GM19328 (cell line): ENCODE results near the gene COTL1.

Experiments
- ATAC-seq: cut with Tn5 transposase; IDR thresholded peaks from one replicate; pipeline ENCODE4 v1.9.1; 2021; ENCODE audit warnings: mild to moderate bottlenecking, moderate library complexity; ENCODE audit not compliant: unreplicated experiment

COTL1 gene

DNA sequence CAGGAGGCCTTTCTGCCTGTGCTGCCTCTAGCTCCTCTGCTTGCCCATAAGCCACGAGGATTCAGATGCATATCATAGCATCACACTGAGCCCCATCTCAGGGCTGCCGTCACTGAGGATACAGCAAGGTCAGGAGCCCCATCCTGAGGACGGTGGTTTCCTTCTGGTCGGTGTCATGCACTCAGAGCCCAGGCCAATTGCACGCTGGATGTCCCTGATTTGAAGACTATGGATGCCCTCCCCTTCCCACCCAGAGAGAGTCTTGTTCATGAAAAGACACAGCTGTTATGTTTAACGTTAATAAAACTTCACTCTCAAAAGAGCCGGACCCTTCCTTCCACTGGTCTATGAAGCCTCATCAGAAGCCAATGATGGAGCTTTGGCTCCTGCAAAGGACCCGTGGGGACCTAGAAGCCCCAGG is 19.9 kb downstream of the COTL1 start:
- no peak for ATAC-seq

- no peak for ATAC-seq
These were observed 20.4 kb downstream of the COTL1 start for GRCh38 chr16:84597528-84597896.

DNA sequence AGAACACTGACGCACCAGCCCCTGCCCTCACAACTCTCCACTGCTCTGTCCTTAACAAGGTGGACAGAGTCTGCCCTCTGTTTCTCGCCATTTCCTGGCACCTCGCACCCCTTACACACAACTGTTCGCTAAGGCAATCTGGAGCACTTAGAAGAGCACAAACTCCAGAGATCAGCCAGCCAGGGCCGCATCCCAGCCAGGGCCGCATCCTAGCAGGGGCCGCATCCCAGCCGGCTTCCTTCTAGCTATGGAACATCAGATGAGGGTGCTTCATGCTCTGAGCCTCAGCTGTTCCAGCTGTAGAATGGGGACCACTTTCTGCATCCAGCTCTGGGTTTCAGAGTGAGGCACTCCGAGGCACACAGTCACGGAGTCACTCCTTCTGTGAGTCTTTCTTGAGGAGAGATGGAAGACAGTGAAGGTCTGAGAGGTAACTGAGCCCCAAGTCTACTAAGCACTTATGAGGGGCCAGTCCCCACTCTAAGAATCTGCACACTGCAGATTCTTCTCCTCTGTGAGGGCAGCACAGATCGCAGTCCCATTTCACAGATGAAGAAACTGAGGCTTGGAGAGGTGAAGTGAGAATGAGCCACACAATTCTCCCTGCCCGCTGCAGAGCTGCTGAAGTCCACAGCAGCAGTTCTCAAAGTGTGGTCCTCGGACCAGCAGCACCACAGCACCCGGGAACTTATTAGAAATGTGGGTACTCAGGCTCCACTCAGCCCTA is 20.9 kb downstream of the COTL1 start:
- no peak for ATAC-seq

GRCh38 chr16:84596161-84596560 is 21.7 kb downstream of the COTL1 start:
- ATAC-seq: no peak

DNA sequence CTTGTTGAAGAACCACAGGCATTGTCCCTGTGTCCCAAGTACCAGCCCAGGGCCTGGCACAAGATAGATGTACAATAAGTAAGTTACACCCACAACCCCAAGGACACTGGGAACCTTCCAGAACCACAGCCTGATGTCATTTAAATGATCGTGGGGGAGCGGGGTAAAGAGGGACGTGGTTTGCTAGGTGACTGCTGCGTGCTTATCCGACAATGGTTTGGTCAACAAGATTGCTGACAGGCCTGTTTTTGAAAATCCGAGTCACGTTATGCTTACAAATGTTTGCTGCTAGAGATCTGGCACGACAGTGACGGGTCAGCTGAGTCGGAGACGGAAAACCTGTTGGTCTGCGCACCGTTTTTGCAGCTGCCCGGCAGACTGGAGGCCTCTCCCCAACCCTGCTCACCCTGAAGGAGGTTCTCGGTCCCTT is 22.8 kb downstream of the COTL1 start:
- no peak for ATAC-seq

DNA sequence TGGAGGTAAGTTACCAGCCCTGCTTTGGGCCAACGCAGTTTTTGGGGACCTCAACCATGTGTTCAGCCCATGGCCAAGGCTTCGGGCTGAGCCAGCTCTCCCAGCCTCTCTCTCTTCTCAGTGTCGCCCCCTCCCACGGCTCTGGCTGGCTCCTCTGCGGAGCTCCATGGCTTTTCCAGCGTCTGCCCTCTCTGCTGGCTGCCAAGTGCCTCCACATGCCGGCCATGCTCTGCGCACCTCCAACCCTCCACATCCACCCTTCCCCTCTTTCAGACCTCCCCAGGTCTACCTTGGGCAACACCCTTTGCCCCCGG is 23.2 kb downstream of the COTL1 start:
- no peak for ATAC-seq

DNA sequence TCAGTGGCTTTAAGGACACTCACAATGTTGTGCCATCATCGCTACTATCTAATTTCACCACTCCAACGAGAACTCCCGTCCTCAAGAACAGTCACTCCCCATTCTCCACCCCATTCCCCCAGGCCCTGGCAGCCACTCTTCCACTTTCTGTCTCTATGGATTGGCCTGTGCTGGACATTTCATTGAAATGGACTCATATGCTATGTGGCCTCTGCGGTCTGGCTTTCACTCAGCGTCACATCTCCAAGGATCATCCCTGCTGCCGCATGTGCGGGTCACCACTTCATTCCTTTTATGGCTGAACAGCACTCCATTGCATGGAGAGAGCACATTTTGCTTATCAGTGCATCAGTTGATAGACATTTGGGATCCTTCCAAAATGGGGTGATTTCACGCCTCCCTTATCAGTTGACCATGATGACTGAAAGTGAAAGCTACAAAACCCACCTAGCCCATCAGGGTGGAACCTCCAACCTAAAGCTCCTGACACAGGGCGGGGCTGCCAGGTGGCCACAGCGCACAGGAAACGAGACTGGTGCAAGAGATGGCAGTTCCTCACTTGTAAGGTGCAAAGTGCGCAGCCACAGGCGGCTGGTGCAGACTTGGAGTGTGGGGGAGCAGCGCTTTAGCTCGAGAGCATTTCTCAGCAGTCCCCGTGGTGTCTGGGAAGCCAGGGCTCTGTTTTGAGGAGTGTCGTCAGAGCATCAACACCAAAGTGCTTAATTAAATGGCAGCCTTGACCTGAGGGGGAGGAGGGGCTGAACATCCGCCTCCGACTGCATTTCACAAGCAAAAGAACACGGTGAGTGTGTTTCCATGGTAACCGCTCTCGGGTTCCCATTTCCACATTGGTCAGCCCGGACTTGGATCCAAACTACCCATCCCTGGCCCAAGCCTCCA is 23.8 kb downstream of the COTL1 start:
- ATAC-seq: peak; percentile 81

DNA sequence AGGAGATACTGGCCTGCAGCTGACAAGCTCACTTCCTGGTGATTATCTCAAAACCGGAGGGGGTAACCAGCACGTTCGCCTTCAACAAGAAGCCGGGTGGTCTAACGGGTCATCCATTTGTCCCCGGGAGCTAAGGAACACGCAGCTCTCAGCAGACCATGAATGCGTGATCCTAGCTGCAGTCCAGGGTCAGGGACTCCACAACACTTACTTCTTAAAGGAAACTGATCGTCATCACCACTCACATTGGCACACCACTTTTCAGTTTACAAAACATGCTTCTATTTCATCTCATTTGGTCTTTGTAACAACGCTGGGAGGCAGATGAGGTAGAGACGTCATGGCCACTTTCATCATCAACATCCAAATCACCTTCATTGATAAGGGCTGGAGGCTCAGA is 25.2 kb downstream of the COTL1 start:
- ATAC-seq: no peak

DNA sequence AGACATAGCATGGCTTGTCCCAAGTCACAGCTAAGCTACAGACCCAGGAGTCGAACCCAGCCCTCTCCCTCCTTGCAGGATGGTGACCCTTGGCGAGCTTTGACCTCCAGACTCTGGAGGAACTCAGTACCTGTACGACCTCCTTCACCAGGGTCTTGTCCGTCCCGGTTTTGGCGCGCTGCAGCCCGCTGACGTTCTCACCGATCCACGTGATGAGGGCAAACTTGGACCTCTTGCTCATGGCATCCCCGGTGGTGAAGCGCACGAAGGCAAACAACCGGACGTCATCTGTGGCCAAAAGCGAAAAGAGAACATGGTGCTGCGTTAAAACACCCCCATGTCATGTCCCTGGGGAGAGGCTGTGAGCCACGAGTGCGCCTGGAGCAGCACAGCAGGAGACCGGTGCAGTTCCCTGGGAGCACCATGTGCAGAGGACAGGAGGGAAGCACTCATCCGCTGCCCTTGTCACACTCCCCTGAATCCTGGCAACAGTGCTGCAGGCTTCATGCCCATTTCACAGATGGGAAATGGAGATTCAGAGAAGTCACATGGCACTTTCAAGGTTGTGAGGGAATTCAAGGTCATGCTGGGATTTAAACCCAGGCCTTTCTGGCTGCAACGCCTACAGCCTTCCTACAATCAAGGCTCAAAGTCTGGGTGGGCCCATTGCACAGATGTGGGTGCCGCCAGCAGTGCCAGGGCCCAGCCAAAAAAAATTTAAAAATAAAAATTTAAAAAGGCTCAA is 27.7 kb downstream of the COTL1 start:
- no peak for ATAC-seq

DNA sequence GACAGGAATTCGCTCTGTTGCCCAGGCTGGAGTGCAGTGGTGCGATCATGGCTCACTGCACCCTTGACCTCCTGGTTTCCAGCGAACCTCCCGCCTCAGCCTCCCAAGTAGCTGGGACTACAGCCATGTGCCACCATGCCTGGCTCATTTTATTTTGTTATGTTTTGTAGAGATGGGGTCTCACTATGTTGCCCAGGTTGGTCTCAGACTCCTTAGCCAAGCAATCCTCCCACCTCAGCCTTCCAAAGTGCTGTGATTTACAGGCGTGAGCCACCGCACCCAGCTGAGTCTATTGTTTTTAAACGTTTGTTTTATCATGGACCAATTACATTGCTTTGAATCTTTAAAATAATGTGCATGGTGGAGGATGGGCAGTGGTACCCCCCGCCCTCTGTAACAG is 28.9 kb downstream of the COTL1 start:
- no peak for ATAC-seq

GRCh38 chr16:84585886-84586285 is 32.0 kb downstream of the COTL1 start:
- peak; percentile 50 for ATAC-seq

DNA sequence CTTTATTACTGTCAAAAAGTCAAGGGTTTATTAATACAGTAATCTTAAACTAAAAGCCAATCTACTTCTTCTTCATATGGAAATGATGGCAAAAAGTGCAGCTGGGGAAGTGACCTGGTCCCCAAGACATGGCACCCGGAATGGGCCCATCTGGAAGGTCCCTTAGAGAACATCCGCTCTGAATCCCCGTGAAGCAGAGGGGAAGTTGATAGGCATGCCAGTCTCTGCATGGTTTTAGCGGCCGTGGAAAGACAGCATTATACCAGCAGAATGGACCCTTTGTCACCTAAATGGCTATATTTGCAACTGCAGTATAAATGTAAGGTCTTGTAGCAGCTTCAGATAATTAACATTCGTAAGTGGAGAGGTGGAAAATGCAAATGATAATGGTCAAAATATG is 32.4 kb downstream of the COTL1 start:
- ATAC-seq: no peak

GRCh38 chr16:84584678-84585077 is 33.2 kb downstream of the COTL1 start:
- ATAC-seq: no peak

DNA sequence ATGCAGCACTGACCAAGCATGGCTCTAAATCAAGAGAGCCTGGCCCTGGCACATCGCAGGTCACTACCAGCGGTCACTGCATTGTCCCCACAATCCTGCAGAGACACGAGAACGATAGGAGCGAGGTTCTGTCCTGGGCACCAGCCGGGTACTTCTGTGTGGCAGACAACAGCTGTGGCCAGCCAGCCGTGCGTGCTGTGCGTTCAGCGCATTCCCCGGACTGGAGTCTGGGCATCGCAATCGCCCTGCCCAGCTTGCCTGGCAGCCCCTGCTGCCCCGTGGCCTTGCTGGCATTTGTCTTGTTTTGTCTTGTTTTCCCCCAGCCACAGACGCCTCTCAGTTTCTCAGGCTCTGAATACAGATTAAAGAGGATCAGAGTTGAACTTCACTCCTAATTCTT is 33.9 kb downstream of the COTL1 start:
- ATAC-seq: no peak

DNA sequence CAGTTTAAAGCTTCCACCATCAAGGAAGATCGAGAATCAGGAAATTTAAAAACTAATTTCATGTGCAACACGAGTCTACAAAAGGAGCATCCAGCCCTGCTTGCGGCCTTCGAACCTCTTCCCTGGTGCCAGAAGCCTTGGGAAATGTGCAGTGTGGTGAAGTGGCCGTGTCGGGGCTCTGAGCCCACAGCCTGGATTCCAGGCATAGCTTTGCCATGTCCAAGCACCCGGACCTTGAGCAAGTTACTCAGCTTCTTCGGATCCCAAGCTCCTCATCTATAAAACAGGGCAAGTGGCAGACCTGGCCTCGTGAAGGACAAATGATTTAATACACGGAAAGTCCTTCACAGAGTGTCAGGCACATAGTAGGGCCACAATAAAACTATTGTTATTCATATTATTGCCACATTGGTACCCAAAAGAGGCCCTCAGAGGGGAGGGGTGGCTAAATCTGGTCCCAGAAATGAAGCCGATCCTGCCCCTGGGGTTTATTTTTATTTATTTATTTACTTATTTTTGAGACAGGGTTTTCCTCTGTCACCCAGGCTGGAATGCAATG is 34.8 kb downstream of the COTL1 start:
- no peak for ATAC-seq

- ATAC-seq: no peak
These were observed 36.7 kb downstream of the COTL1 start for GRCh38 chr16:84581158-84581557.

DNA sequence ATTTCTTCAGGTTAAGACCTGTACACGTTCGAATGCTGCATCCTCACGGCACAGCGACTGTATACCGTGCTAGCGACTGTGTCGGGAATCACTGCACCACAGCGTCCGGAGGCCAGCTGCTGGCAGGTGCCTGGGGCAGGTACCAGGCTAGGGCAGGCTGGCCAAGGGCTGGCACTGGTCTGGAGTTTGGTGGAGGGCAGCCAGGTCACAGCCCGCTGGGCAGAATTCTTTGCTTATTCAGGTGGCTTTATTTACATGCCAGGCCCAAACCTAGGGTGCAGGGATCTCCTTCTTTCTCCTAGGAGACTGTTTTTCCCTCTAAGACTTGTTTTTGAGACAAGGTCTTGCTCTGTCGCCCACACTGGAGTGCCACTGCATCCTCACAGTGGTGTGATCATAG is 37.9 kb downstream of the COTL1 start:
- ATAC-seq: no peak

DNA sequence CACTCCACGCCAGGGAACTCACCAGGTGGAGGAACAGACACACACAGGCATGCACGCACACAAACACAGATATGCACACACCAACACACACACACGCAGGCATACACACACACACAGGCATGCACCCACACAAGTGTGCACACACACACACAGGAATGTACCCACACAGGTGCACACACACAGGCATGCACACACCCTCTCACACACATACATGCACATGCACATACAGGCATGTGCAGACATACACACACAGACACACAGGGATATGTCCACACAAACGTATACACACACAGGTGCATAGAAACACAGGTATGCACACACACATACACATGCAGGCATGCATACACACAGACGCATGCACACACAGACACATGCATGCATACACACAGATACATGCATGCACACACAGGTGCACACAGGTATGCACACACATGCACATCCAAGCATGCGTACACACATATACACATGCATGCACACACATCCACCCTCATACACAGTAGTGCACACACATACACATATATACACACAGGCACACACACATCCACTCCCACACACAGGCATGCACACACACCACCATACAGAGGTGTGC is 39.2 kb downstream of the COTL1 start:
- no peak for ATAC-seq

DNA sequence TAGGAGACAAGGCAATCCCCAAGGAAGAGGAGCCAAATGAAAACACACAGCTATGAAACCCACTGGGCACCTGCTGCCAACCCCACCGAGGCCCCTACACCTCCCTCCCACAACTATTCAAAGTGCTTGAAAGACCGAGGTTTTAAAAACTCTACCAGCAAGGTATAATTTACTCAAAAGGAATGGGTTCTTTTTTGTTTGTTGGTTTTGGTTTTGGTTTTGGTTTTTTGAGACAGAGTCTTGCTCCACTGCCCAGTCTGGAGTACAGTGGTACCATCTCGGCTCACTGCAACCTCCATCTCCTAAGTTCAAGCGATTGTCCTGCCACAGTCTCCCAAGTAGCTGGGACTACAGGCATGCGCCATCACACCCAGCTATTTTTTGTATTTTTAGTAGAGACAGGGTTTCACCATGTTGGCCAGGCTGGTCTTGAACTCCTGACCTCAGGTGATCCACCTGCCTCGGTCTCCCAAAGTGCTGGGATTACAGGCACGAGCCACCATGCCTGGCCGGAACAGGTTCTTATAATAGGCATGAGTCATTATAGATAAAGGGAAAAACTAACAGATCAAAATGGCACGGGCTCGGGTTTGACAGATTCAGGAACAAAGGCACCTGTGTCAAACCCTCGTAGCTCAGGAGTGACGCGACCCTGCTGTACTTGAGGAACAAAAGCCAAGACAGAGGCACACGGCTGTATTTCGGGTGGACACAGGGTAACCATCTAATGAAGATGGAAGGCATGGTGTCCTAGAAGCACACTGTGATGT is 40.7 kb downstream of the COTL1 start:
- ATAC-seq: no peak

- no peak for ATAC-seq
These were observed 42.0 kb downstream of the COTL1 start for GRCh38 chr16:84575914-84576313.
